Activated CD4-positive, alpha-beta T cell treated with anti-CD3 and anti-CD28 coated beads, Interleukin-2, amount 50 U/mL, for 16 hours (primary cell): ENCODE data around the gene CORO2B.
"Not testable (repeated sequence)": the region's sequence is repeated elsewhere in the genome, so short reads cannot be mapped to it uniquely, and the experiment has no call there.

Experiments used
- DNase-seq: peaks from one replicate; pipeline ENCODE4 v3.0.0-alpha.2; 2020

Gene CORO2B

GRCh38 chr15:68743256-68743655 lies 164.5 kb downstream of the CORO2B start:
- DNase-seq, result no peak

- no peak for DNase-seq
Measured at GRCh38 chr15:68749365-68749764, 170.6 kb downstream of the CORO2B start.

GRCh38 chr15:68749793-68750192 lies 171.0 kb downstream of the CORO2B start:
- DNase-seq, result no peak

GRCh38 chr15:68751622-68752021 lies 172.8 kb downstream of the CORO2B start:
- no peak for DNase-seq

- DNase-seq, result no peak
Measured at GRCh38 chr15:68755731-68756130, 176.9 kb downstream of the CORO2B start.

- DNase-seq, result not testable (repeated sequence)
Measured at GRCh38 chr15:68759982-68760579, 181.3 kb downstream of the CORO2B start.

GRCh38 chr15:68763063-68763462 lies 184.3 kb downstream of the CORO2B start:
- no peak for DNase-seq

GRCh38 chr15:68764090-68764489 lies 185.3 kb downstream of the CORO2B start:
- DNase-seq, result no peak

- no peak for DNase-seq
Measured at GRCh38 chr15:68765602-68766368, 187.0 kb downstream of the CORO2B start.

GRCh38 chr15:68767833-68768232 lies 189.0 kb downstream of the CORO2B start:
- no peak for DNase-seq

- DNase-seq, result no peak
Measured at GRCh38 chr15:68768321-68768720, 189.5 kb downstream of the CORO2B start.

- no peak for DNase-seq
Measured at GRCh38 chr15:68769702-68770101, 190.9 kb downstream of the CORO2B start.

GRCh38 chr15:68770216-68770615 lies 191.4 kb downstream of the CORO2B start:
- no peak for DNase-seq

GRCh38 chr15:68773036-68773435 lies 194.2 kb downstream of the CORO2B start:
- no peak for DNase-seq

GRCh38 chr15:68774120-68774519 lies 195.3 kb downstream of the CORO2B start:
- no peak for DNase-seq

- DNase-seq, result no peak
Measured at GRCh38 chr15:68774521-68775235, 195.9 kb downstream of the CORO2B start.

GRCh38 chr15:68775236-68775577 lies 196.4 kb downstream of the CORO2B start:
- no peak for DNase-seq

GRCh38 chr15:68775671-68776476 lies 197.1 kb downstream of the CORO2B start:
- no peak for DNase-seq

GRCh38 chr15:68776477-68777270 lies 197.9 kb downstream of the CORO2B start:
- no peak for DNase-seq
